ENCODE results near the gene C9orf153.
A peak's percentile ranks its signal among the peaks of the same experiment; 100 is the strongest.
"Not testable (repeated sequence)": the region's sequence is repeated elsewhere in the genome, so short reads cannot be mapped to it uniquely, and the experiment has no call there.

Gene C9orf153

GRCh38 chr9:86298873-86299272 is 39.4 kb upstream of the C9orf153 start:
- DNase-seq (ENCODE audit: low read depth): no peak
- no peak overlapping the region for H3K4me3 ChIP-seq (ENCODE audit: low read length)
- no peak for TF ChIP-seq CTCF (conservative IDR thresholded peaks at IDR 0.05; ENCODE audit: low read depth, low read length)

- DNase-seq (ENCODE audit: low read depth): not testable (repeated sequence)
Observed at GRCh38 chr9:86290341-86290740, 30.9 kb upstream of the C9orf153 start.

GRCh38 chr9:86288499-86289198 is 29.2 kb upstream of the C9orf153 start:
- no peak for TF ChIP-seq CTCF (conservative IDR thresholded peaks at IDR 0.05; ENCODE audit: low read depth, low read length)
- H3K4me3 ChIP-seq (ENCODE audit: low read length): no peak overlapping the region
- DNase-seq (ENCODE audit: low read depth): no peak

More at GRCh38 chr9:86290341-86290740, 30.9 kb upstream of the C9orf153 start:
- H3K4me3 ChIP-seq (ENCODE audit: low read length): not testable (repeated sequence)

GRCh38 chr9:86287013-86287412 is 27.6 kb upstream of the C9orf153 start:
- peak; percentile 57 for TF ChIP-seq CTCF (conservative IDR thresholded peaks at IDR 0.05; ENCODE audit: low read depth, low read length)
- H3K4me3 ChIP-seq (ENCODE audit: low read length): no peak overlapping the region
- DNase-seq (ENCODE audit: low read depth): no peak

GRCh38 chr9:86286278-86286677 is 26.8 kb upstream of the C9orf153 start:
- H3K4me3 ChIP-seq (ENCODE audit: low read length): no peak overlapping the region
- no peak for DNase-seq (ENCODE audit: low read depth)
- no peak for TF ChIP-seq CTCF (conservative IDR thresholded peaks at IDR 0.05; ENCODE audit: low read depth, low read length)

- TF ChIP-seq CTCF (conservative IDR thresholded peaks at IDR 0.05; ENCODE audit: low read depth, low read length): no peak
- H3K4me3 ChIP-seq (ENCODE audit: low read length): no peak overlapping the region
- no peak for DNase-seq (ENCODE audit: low read depth)
Observed at GRCh38 chr9:86285261-86285660, 25.8 kb upstream of the C9orf153 start.

- TF ChIP-seq CTCF (conservative IDR thresholded peaks at IDR 0.05; ENCODE audit: low read depth, low read length): no peak
- DNase-seq (ENCODE audit: low read depth): peak; percentile 83
- H3K4me3 ChIP-seq (ENCODE audit: low read length): peak overlapping the region; percentile 87
Observed at GRCh38 chr9:86282979-86283535, 23.6 kb upstream of the C9orf153 start.
